Ascending aorta (tissue), 2 donors: ENCODE results near the gene AGXT2. TPM values are rescaled to one million over a fixed set of nuclear protein-coding genes. Genes with fewer than 3 reads are reported as not detected.

Source experiments
- DNase-seq, 2 donors: peaks; one replicate each; pipeline ENCODE4 v3.0.0-alpha.2; 2019; ENCODE audit warnings: low spot score in 2 of 2
- H3K27ac ChIP-seq, 2 donors: fragments of 200-600 bp; sonication (generic); one replicate each; pipeline ENCODE4 v1.5.1; 2016 to 2017; ENCODE audit warnings: mild to moderate bottlenecking in 1 of 2
- H3K27me3 ChIP-seq: fragments of 200-600 bp; sonication (generic); one replicate; pipeline ENCODE4 v1.5.1; 2017
- H3K36me3 ChIP-seq, 2 donors: fragments of 200-600 bp; sonication (generic); one replicate each; pipeline ENCODE4 v1.5.1; 2016
- H3K4me1 ChIP-seq, 2 donors: fragments of 200-600 bp; sonication (generic); one replicate each; pipeline ENCODE4 v1.5.1; 2016 to 2017; ENCODE audit warnings: mild to moderate bottlenecking in 1 of 2
- H3K4me3 ChIP-seq, 2 donors: fragments of 200-600 bp; sonication (generic); one replicate each; pipeline ENCODE4 v1.5.1; 2016 to 2017; ENCODE audit warnings: mild to moderate bottlenecking in 1 of 2
- H3K9me3 ChIP-seq, 2 donors: fragments of 200-600 bp; sonication (generic); one replicate each; pipeline ENCODE4 v1.5.1; 2016
- intact Hi-C: fragments of 100-400 bp; cut with DNase I; formaldehyde crosslinking; loops from one replicate; pipeline ENCODE4 v1.15.1; 2023
- total RNA-seq: library from RNA; depleted of rRNA; stranded (reverse); fragments of >200 nt; gene quantifications from one replicate; pipeline ENCODE4 v1.1.0, GENCODE V29; 2016
- TF ChIP-seq, protein P1 (sequence below), 3 experiments: fragments of 200-600 bp in 2 of 3; fragments of 450-650 bp in 1 of 3; sonication (generic) in 2 of 3; IDR thresholded peaks; one replicate each; pipeline ENCODE4 v1.5.1; 2016 to 2019; ENCODE audit warnings: antibody characterized with exemption in 3 of 3, mild to moderate bottlenecking in 1 of 3, moderate library complexity in 1 of 3

The AGXT2 gene
- total RNA-seq, 1 donor from 2014 or later: not detected

- TF ChIP-seq, protein P1, sequence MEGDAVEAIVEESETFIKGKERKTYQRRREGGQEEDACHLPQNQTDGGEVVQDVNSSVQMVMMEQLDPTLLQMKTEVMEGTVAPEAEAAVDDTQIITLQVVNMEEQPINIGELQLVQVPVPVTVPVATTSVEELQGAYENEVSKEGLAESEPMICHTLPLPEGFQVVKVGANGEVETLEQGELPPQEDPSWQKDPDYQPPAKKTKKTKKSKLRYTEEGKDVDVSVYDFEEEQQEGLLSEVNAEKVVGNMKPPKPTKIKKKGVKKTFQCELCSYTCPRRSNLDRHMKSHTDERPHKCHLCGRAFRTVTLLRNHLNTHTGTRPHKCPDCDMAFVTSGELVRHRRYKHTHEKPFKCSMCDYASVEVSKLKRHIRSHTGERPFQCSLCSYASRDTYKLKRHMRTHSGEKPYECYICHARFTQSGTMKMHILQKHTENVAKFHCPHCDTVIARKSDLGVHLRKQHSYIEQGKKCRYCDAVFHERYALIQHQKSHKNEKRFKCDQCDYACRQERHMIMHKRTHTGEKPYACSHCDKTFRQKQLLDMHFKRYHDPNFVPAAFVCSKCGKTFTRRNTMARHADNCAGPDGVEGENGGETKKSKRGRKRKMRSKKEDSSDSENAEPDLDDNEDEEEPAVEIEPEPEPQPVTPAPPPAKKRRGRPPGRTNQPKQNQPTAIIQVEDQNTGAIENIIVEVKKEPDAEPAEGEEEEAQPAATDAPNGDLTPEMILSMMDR (IDR thresholded peaks at IDR 0.05): peak; percentile 8 to 76 (median 73)
- H3K4me1 ChIP-seq: no peaks in the 10 kb centered on the region
- H3K27me3 ChIP-seq: no peaks in the 10 kb centered on the region
- H3K9me3 ChIP-seq: no peaks in the 10 kb centered on the region
- intact Hi-C loops: loop anchor here (2.0 kb wide), 1 partner anchor 528 kb away; no protein-coding TSS in a partner anchor
- DNase-seq: no peak
- H3K36me3 ChIP-seq: no peaks in the 10 kb centered on the region
- no peak overlapping the region for H3K27ac ChIP-seq
- H3K4me3 ChIP-seq: no peak overlapping the region
Observed at GRCh38 chr5:35003018-35003957, 44.5 kb downstream of the AGXT2 start.

- H3K4me1 ChIP-seq: no peaks in the 10 kb centered on the region
- no peaks in the 10 kb centered on the region for H3K27me3 ChIP-seq
- intact Hi-C loops: loop anchor here (2.0 kb wide), 1 partner anchor 528 kb away; no protein-coding TSS in a partner anchor
Observed at GRCh38 chr5:35002459-35002858, 45.3 kb downstream of the AGXT2 start.

DNA sequence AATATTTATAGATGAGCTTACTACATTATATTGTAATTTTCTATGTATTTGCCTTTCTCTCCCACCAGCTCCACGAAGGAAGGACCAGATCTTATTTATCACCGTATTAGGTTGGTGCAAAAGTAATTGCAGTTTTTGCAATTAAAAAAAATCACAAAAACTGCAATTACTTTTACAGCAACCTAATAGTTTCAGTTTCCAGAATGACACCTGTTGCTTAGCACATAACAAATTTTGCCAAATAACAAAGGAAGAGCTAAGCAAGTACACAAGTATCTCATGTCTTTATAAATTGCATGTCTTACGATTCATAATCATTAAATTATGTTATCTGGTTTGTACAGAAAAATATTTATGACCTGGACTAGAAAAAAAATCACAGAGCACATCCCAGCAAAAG, 45.9 kb downstream of the AGXT2 start:
- intact Hi-C loops: loop anchor here (2.0 kb wide), 1 partner anchor 527 kb away; no protein-coding TSS in a partner anchor

More at GRCh38 chr5:35002459-35002858, 45.3 kb downstream of the AGXT2 start:
- no peak for DNase-seq
- TF ChIP-seq, protein P1 (IDR thresholded peaks at IDR 0.05): no peak
- no peaks in the 10 kb centered on the region for H3K9me3 ChIP-seq
- no peak overlapping the region for H3K4me3 ChIP-seq
- H3K27ac ChIP-seq: no peak overlapping the region
- no peaks in the 10 kb centered on the region for H3K36me3 ChIP-seq

DNA sequence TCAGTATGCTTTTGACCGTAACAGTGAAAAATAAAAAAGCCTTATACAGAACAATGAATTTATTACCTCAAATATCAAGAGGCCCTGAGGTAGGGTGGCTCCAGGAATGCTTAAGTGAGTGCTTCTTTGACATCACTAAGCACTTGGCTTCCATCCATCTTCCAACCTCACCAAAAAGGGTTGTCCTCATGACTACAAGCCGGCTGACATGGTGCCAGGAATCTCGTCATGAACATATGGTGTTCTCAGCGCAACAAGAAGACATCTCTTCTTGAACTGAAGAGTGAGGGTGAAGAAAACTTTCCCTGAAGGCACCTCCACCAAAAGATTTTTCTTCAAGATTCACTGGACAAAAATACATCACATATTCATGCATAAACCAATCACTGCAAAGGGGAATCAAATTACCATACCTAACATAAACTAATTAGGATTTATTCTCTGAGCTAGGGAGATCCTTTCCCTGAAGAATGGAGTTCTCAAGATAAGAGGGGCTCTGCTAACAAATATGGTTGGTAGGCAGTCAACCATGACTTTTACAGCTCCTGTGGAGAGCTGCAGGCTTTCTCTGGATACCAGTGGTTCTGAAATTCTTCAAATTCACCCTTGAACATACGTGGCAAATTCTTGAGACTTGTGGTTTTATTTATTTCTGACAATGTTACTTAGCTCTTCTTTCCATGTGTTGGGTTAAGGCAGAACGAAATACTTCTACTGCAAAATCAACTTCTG, 49.5 kb downstream of the AGXT2 start:
- Histone ChIP-seq H3K27me3 (no peaks in the 10 kb centered on the region), H3K4me3 (no peak overlapping the region), H3K9me3 (no peaks in the 10 kb centered on the region), H3K36me3 (no peaks in the 10 kb centered on the region), H3K27ac (no peak overlapping the region), H3K4me1 (no peaks in the 10 kb centered on the region)
- TF ChIP-seq, protein P1 (IDR thresholded peaks at IDR 0.05): no peak
- intact Hi-C loops: no loop called here
- DNase-seq: no peak

More for the DNA sequence above, 45.9 kb downstream of the AGXT2 start:
- Histone ChIP-seq H3K4me3 (no peak overlapping the region), H3K4me1 (no peaks in the 10 kb centered on the region), H3K9me3 (no peaks in the 10 kb centered on the region), H3K36me3 (no peaks in the 10 kb centered on the region), H3K27me3 (no peaks in the 10 kb centered on the region), H3K27ac (no peak overlapping the region)
- TF ChIP-seq, protein P1 (IDR thresholded peaks at IDR 0.05): no peak
- DNase-seq: no peak

GRCh38 chr5:34996261-34996660, 51.5 kb downstream of the AGXT2 start:
- no peak for DNase-seq
- no peaks in the 10 kb centered on the region for H3K9me3 ChIP-seq

More at GRCh38 chr5:34996261-34996660, 51.5 kb downstream of the AGXT2 start:
- Histone ChIP-seq H3K27me3 (no peaks in the 10 kb centered on the region), H3K27ac (no peak overlapping the region), H3K4me1 (no peaks in the 10 kb centered on the region), H3K4me3 (no peak overlapping the region), H3K36me3 (no peaks in the 10 kb centered on the region)
- TF ChIP-seq, protein P1 (IDR thresholded peaks at IDR 0.05): no peak
- intact Hi-C loops: no loop called here
